H1 (cell line): Measurements from ENCODE around the gene ZFP64. TPM values are rescaled to one million over a fixed set of nuclear protein-coding genes. Genes with fewer than 3 reads are reported as not detected.

ENCODE experiments used
- BCL11A ChIP-seq, 2 experiments: IDR thresholded peaks; one replicate each; pipeline ENCODE4 v1.6.1; 2011; ENCODE audit warnings: low read depth in 2 of 2, low read length in 2 of 2, mild to moderate bottlenecking in 2 of 2
- CBX5 ChIP-seq: fragments of 300-800, 300-1000 bp; sonication (generic); IDR thresholded peaks from 2 replicates; pipeline ENCODE4 v1.7.1; 2016; ENCODE audit warnings: antibody characterized with exemption, low read length, low read depth
- CEBPB ChIP-seq: IDR thresholded peaks from 2 replicates; pipeline ENCODE4 v1.6.1; 2012; ENCODE audit warnings: low read depth, low read length
- RFX5 ChIP-seq: IDR thresholded peaks from 2 replicates; pipeline ENCODE4 v1.6.1; 2011; ENCODE audit warnings: low read depth, low read length, improper control_type of control experiment, borderline replicate concordance
- SIX5 ChIP-seq: IDR thresholded peaks from 2 replicates; pipeline ENCODE4 v1.6.1; 2011; ENCODE audit warnings: mild to moderate bottlenecking, low read depth, low read length
- TCF12 ChIP-seq: IDR thresholded peaks from 2 replicates; pipeline ENCODE4 v1.6.1; 2011; ENCODE audit warnings: low read depth, mild to moderate bottlenecking, low read length
- YY1 ChIP-seq: IDR thresholded peaks from 2 replicates; pipeline ENCODE4 v1.6.1; 2011; ENCODE audit warnings: low read depth, mild to moderate bottlenecking, low read length
- polyA plus RNA-seq, 7 experiments: library from polyadenylated mRNA; depleted of rRNA in 3 of 7; stranded (reverse) in 5 of 7; unstranded in 2 of 7; fragments of >200 nt in 5 of 7; fragments of 200-250 nt in 2 of 7; gene quantifications; 1 replicate in 5 of 7; 2 replicates in 1 of 7; 4 replicates in 1 of 7; pipeline versions ENCODE4 v1.2.1 to v1.2.3, GENCODE V29; 2011 to 2013; ENCODE audit warnings: missing spikeins in 2 of 7, mixed read lengths in 2 of 7
- total RNA-seq: library from RNA; stranded (reverse); fragmentation: NEBNext Ultra II Directional; extraction: Animal tissue kit (Norgen Biotek cat#: 25700); gene quantifications from 2 replicates; pipeline ENCODE4 v1.2.1, GENCODE V29; 2021

ZFP64 gene
- total and polyA plus RNA-seq, 2 of the 8 experiments (the other 6 are each of a cell fraction or from before 2014, with no cell fraction given), result 25.3 to 43.7 TPM

GRCh38 chr20:52143277-52143676 lies 48.3 kb downstream of the ZFP64 start (continued):
- TF ChIP-seq CEBPB, result no peak
- TF ChIP-seq BCL11A (IDR thresholded peaks at IDR 0.05; ENCODE audit: low read depth in 2 of 2, low read length in 2 of 2), result no peak
- no peak for TF ChIP-seq SIX5
- TF ChIP-seq YY1, result no peak
- TF ChIP-seq RFX5, result no peak
- TF ChIP-seq CBX5, result no peak
- no peak for TF ChIP-seq TCF12
- TF ChIP-seq, all 59 proteins: peak for 0
